Karpas-422 (cell line): ENCODE data around the gene ANKH. TPM values are rescaled to one million over a fixed set of nuclear protein-coding genes. Genes with fewer than 3 reads are reported as not detected.

Source experiments
- DNase-seq: peaks from one replicate; pipeline ENCODE4 v3.0.0-alpha.2; 2015
- H2AFZ ChIP-seq: fragments of 200-600 bp; sonication (generic); 2 replicates; pipeline ENCODE4 v1.6.1; 2014; ENCODE audit warnings: antibody characterized with exemption, low read length, mixed read lengths
- H3K27ac ChIP-seq: fragments of 200-600 bp; sonication (generic); 2 replicates; pipeline ENCODE4 v1.5.1; 2014; ENCODE audit warnings: mild to moderate bottlenecking, low read length, moderate library complexity
- H3K27me3 ChIP-seq: fragments of 200-600 bp; sonication (generic); 2 replicates; pipeline ENCODE4 v1.6.1; 2014; ENCODE audit warnings: low read length, mixed read lengths
- H3K36me3 ChIP-seq: fragments of 200-600 bp; sonication (generic); 2 replicates; pipeline ENCODE4 v1.6.1; 2014; ENCODE audit warnings: low read length, mixed read lengths; ENCODE audit not compliant: insufficient read depth
- H3K4me1 ChIP-seq: fragments of 200-600 bp; sonication (generic); 2 replicates; pipeline ENCODE4 v1.6.1; 2014; ENCODE audit warnings: mild to moderate bottlenecking, low read length, mixed read lengths
- H3K4me2 ChIP-seq: fragments of 200-600 bp; sonication (generic); 2 replicates; pipeline ENCODE4 v1.6.1; 2014; ENCODE audit warnings: low read length, low read depth, mild to moderate bottlenecking; ENCODE audit not compliant: poor library complexity, severe bottlenecking
- H3K4me3 ChIP-seq: fragments of 200-600 bp; sonication (generic); 2 replicates; pipeline ENCODE4 v1.5.1; 2014; ENCODE audit warnings: mild to moderate bottlenecking, antibody characterized with exemption, low read length, mixed read lengths
- H3K79me2 ChIP-seq: fragments of 200-600 bp; sonication (generic); 2 replicates; pipeline ENCODE4 v1.6.1; 2014; ENCODE audit warnings: mild to moderate bottlenecking, low read length, mixed read lengths
- H3K9ac ChIP-seq: fragments of 200-600 bp; sonication (generic); 2 replicates; pipeline ENCODE4 v1.6.0; 2014; ENCODE audit warnings: low read length
- H3K9me2 ChIP-seq: fragments of 200-600 bp; sonication (generic), shearing (Covaris generic); replicated peaks from 2 replicates; pipeline ENCODE4 v1.6.0; 2014; ENCODE audit warnings: mild to moderate bottlenecking, low read length, moderate library complexity; ENCODE audit not compliant: insufficient read depth
- H3K9me3 ChIP-seq: fragments of 300-700, 200-600 bp; sonication (generic); 2 replicates; pipeline ENCODE4 v1.6.1; 2014; ENCODE audit warnings: low read length, mixed read lengths
- H4K20me1 ChIP-seq: fragments of 200-600 bp; sonication (generic); 2 replicates; pipeline ENCODE4 v1.6.1; 2014; ENCODE audit warnings: mild to moderate bottlenecking, antibody characterized with exemption, low read length, low read depth; ENCODE audit not compliant: insufficient read depth
- total RNA-seq: library from RNA; depleted of rRNA; stranded (reverse); fragments of >200 nt; shearing (Covaris generic); gene quantifications from 2 replicates; pipeline ENCODE4 v1.2.3, GENCODE V29; 2014; ENCODE audit warnings: low replicate concordance

ANKH gene
- total RNA-seq, 1 experiment from 2014 or later, result 0.75 TPM

DNA sequence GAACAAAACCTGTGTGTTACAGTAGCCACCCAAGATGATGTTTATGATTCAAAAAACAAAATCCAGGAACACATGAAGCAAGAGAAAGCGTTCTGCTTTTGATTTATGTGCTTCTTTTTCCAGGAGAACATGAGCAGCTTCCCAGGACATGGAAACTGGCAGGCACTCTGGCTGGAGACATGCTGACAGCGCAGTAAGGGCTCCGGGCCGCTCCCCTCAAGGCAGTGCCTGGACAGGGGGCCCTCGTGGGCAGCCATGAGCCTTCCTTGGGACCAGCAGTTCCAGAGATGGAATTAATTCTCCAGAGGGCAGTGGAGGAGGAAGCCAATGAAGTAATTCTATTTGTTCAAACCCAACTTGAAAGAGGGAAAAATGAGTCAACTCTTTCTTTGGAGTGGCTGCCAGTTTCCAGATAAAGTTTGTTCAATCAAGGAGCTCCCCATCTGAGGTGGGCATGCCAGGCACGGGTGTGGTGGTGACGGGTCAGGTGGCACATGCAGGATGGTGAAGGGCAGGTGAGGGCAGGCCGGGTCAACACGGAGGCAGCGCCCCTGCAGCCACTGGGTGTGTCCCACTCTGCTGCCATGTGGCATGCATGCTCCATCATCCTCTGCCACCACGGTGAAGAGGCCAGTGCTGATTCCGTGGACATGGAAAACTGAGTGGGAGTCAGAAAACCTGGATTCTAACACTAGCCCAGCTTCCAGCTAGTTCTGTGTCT, 123.2 kb downstream of the ANKH start:
- no peak overlapping the region for H3K9ac ChIP-seq
- no peak overlapping the region for H2AFZ ChIP-seq
- no peak overlapping the region for H3K27ac ChIP-seq
- no peak for DNase-seq
- no peak overlapping the region for H3K4me2 ChIP-seq
- H3K4me3 ChIP-seq, result no peak overlapping the region
- no peaks in the 10 kb centered on the region for H3K9me3 ChIP-seq
- H3K36me3 ChIP-seq, result no peaks in the 10 kb centered on the region
- no peaks in the 10 kb centered on the region for H3K4me1 ChIP-seq
- no peaks in the 10 kb centered on the region for H3K27me3 ChIP-seq
- H3K79me2 ChIP-seq, result no peaks in the 10 kb centered on the region
- H3K9me2 ChIP-seq, result no peaks in the 10 kb centered on the region
- H4K20me1 ChIP-seq, result no peaks in the 10 kb centered on the region

DNA sequence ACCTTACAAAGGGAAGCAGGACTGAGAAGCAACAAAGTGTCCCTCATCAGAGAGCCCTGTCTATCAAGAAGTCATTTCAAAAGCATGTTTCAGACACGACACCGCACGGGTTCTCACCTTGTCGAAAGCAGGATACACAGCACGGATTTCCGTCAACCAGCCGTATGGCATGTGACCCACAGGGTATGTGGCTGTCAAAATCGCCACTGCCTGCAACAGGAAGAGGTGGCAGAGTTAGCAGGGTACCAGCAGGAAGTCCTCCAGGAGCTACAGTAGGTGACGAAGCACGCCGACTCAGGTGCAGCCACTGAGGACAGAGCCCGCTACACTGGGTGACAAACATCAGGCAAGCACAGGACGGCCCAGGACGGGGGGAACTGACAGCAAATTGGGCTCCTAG, 125.8 kb downstream of the ANKH start:
- no peak for DNase-seq

DNA sequence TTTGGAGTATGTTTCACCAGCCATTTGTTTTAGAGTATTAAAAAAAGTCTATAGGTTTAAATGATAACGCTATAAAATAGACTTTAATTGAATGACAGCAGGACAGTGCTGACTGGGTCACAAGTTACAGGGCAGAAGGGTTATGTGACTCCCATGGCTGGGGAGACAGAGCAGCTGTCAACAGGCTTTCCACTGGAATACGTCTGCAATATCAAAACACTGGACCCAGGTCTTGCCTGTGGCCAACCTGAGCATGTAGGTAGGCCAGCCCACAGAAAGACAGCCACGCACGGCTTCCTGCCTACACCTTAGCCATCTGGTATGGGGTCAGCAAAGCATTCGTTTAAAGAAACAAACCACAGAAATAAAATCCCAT, 126.4 kb downstream of the ANKH start:
- no peak overlapping the region for H2AFZ ChIP-seq
- no peaks in the 10 kb centered on the region for H3K36me3 ChIP-seq
- H3K4me3 ChIP-seq, result no peak overlapping the region
- H3K4me2 ChIP-seq, result no peak overlapping the region
- no peaks in the 10 kb centered on the region for H4K20me1 ChIP-seq
- H3K27me3 ChIP-seq, result no peaks in the 10 kb centered on the region
- H3K9me3 ChIP-seq, result no peaks in the 10 kb centered on the region
- no peaks in the 10 kb centered on the region for H3K79me2 ChIP-seq
- no peak overlapping the region for H3K9ac ChIP-seq
- H3K27ac ChIP-seq, result no peak overlapping the region
- H3K9me2 ChIP-seq, result no peaks in the 10 kb centered on the region
- no peaks in the 10 kb centered on the region for H3K4me1 ChIP-seq
- no peak for DNase-seq

More for the DNA sequence above, 125.8 kb downstream of the ANKH start:
- Histone ChIP-seq H2AFZ (no peak overlapping the region), H3K79me2 (no peaks in the 10 kb centered on the region), H3K9ac (no peak overlapping the region), H3K4me3 (no peak overlapping the region), H3K9me2 (no peaks in the 10 kb centered on the region), H4K20me1 (no peaks in the 10 kb centered on the region), H3K4me1 (no peaks in the 10 kb centered on the region), H3K27me3 (no peaks in the 10 kb centered on the region), H3K36me3 (no peaks in the 10 kb centered on the region), H3K9me3 (no peaks in the 10 kb centered on the region), H3K4me2 (no peak overlapping the region), H3K27ac (no peak overlapping the region)

DNA sequence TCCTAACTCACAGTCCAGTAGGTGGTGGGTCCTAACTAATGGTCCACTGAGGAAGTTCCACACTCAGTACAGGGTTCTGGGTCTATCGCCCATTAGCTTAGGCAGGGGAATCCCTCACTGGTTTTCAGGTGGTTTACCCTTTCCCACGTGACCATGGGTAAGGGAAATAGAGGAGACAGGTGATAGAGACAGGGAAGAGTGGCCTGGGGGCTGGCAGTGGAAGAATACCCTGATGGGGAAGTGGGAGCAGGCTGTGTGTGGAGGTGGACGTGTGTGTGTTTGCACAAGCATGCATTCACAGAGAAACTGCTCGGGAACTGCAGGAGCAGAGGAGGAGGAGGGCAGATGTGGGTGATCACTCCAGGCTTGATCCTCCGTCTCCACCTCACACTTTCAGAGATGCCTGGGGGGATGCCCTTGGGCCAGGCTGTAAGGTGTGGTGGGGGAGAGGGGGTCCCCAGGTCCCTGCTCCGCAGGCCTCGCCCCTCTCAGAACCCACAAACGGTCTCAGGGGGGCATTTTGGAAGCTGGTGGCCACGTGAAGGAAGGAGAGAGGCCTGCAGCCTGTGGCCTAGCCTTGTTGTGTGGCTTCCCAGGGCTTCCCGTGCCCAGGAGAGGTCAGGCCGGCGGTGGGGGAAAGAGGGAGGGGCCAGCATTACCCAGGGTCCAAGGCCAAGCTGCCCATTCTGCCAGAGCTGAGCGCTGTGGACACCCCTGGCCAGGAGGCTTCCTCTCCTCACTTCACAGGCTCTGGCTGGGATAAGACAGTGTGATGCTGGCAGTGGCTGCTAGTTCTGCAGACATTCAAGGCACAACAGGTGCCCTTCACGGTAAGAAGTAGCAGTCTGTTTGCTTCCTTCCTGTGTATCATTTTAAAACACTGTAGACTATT, 127.0 kb downstream of the ANKH start:
- H3K36me3 ChIP-seq, result no peaks in the 10 kb centered on the region
- no peak overlapping the region for H3K9ac ChIP-seq
- H3K27ac ChIP-seq, result no peak overlapping the region
- no peaks in the 10 kb centered on the region for H3K9me2 ChIP-seq
- DNase-seq, result no peak
- H4K20me1 ChIP-seq, result no peaks in the 10 kb centered on the region
- no peaks in the 10 kb centered on the region for H3K79me2 ChIP-seq
- no peaks in the 10 kb centered on the region for H3K9me3 ChIP-seq
- no peak overlapping the region for H3K4me3 ChIP-seq
- no peak overlapping the region for H2AFZ ChIP-seq
- H3K4me1 ChIP-seq, result no peaks in the 10 kb centered on the region
- H3K27me3 ChIP-seq, result no peaks in the 10 kb centered on the region
- no peak overlapping the region for H3K4me2 ChIP-seq

DNA sequence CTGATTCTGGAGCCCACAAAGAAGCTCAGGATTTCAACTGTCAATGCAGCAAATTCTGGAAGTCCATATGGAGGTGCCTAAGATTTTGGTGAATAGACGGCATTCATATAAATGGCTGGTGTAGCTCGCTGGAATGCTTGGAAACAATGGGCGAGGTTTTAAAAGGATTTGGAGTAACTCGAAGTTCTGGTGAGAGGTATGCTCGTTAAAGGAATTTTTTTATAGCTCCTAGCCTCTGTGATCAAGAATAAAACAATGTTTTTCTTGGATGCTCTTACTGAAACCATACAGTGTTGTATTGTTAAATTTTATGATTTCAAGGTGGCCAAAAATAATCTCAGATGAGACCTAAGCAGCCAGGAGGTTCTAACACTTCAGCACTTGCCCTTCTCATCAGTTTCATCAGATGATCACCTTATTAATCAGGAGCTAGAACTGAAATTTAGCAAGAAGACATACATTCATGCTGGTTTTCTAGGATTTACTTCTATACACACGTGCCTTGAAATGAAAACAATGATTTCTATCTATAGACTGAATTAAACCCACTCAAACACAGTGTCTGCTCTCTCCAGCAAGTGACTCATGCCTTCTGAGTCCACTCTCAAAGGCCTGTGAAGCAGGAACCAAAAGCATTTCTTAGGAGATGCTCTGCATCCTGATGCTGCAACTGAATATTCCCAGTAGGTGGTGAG, 127.8 kb downstream of the ANKH start:
- H2AFZ ChIP-seq, result no peak overlapping the region
- no peak overlapping the region for H3K4me3 ChIP-seq
- H3K27me3 ChIP-seq, result no peaks in the 10 kb centered on the region
- H3K9me2 ChIP-seq, result no peaks in the 10 kb centered on the region
- no peaks in the 10 kb centered on the region for H4K20me1 ChIP-seq
- no peak overlapping the region for H3K9ac ChIP-seq
- no peak overlapping the region for H3K27ac ChIP-seq
- no peaks in the 10 kb centered on the region for H3K4me1 ChIP-seq
- H3K79me2 ChIP-seq, result no peaks in the 10 kb centered on the region
- no peak overlapping the region for H3K4me2 ChIP-seq
- H3K36me3 ChIP-seq, result no peaks in the 10 kb centered on the region
- DNase-seq, result no peak
- no peaks in the 10 kb centered on the region for H3K9me3 ChIP-seq

DNA sequence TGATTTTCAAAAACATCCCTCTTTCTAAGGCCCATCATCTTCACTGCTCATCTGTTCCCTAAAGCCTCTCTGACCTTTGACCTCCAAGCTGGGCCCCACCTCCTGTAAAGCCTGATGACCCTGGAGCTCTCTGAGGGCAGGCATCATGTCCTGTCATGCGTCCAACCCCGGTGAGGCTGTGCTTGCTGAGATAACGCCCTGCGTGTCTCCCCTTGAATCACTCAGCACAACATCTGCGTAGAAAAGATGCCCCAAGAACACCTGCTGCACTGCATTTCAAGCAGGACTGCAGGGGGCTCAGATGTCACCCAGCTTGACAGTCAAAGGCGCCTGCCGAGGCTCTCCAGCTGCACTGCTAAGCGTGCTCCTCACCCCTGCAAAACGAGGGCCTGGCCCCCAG, 129.1 kb downstream of the ANKH start:
- Histone ChIP-seq H3K27ac (no peak overlapping the region), H3K36me3 (no peaks in the 10 kb centered on the region), H4K20me1 (no peaks in the 10 kb centered on the region), H3K4me2 (no peak overlapping the region), H3K9me2 (no peaks in the 10 kb centered on the region), H3K4me1 (no peaks in the 10 kb centered on the region), H3K9ac (no peak overlapping the region), H3K4me3 (no peak overlapping the region), H3K27me3 (no peaks in the 10 kb centered on the region), H2AFZ (no peak overlapping the region), H3K9me3 (no peaks in the 10 kb centered on the region), H3K79me2 (no peaks in the 10 kb centered on the region)
- DNase-seq, result no peak

DNA sequence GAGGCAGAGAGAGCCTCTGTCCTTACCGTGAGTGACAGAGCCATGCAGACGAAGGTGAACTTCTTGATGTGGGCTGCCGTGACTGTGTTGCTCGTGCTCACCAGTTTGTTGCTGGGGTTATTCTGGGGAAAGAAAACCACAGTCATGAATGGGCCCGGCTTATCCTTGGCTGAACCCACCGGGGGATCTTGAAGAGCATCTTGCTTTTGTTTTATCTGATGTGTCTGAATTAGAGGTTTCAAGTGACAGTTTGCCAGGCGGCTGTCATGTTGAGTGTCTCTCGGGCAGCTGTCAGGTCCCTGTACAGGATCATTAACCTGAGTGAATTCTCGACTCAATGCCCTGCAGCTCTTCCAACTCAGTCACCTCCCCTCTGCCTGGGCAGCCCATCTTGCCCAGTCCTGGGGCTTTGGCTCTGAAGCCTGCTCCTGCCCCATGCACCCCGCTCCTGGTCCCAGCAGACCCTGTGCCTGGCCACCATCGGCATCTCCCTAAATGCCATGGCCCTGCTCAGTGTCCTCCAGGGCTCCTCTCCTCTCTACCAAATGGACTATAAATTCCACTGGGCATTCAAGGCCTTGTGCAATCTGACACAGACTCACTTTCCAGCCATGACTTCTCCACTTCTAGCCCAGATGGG, 129.7 kb downstream of the ANKH start:
- no peaks in the 10 kb centered on the region for H3K9me2 ChIP-seq
- H3K9ac ChIP-seq, result no peak overlapping the region
- H3K27ac ChIP-seq, result no peak overlapping the region
- H3K4me2 ChIP-seq, result no peak overlapping the region
- no peak overlapping the region for H3K4me3 ChIP-seq
- H3K9me3 ChIP-seq, result no peaks in the 10 kb centered on the region
- no peaks in the 10 kb centered on the region for H3K36me3 ChIP-seq
- H2AFZ ChIP-seq, result no peak overlapping the region
- DNase-seq, result no peak
- H3K79me2 ChIP-seq, result no peaks in the 10 kb centered on the region
- no peaks in the 10 kb centered on the region for H4K20me1 ChIP-seq
- no peaks in the 10 kb centered on the region for H3K27me3 ChIP-seq
- H3K4me1 ChIP-seq, result no peaks in the 10 kb centered on the region

DNA sequence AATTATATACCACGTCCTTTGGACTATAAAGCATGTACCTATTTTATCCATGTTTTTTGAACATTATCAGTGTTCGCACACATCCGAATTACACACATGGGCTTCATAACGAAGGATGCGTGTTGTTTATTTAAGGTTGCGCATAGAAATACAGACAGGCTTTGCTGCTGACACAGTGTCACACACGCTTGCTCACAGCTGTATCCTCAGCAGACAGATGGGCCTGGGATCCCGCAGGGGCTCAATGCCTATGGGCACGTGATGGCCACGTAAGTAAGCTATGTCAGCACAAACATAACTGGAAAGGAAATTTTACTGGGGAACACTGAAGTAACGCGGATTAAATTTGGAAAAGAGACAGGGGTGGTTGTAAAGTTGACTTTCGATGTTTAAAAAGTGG, 130.4 kb downstream of the ANKH start:
- no peaks in the 10 kb centered on the region for H3K9me2 ChIP-seq
- DNase-seq, result no peak
- H3K27ac ChIP-seq, result no peak overlapping the region
- no peaks in the 10 kb centered on the region for H3K9me3 ChIP-seq
- no peaks in the 10 kb centered on the region for H4K20me1 ChIP-seq
- no peak overlapping the region for H2AFZ ChIP-seq
- no peak overlapping the region for H3K4me3 ChIP-seq
- H3K4me2 ChIP-seq, result no peak overlapping the region
- H3K9ac ChIP-seq, result no peak overlapping the region
- H3K36me3 ChIP-seq, result no peaks in the 10 kb centered on the region
- H3K79me2 ChIP-seq, result no peaks in the 10 kb centered on the region
- H3K4me1 ChIP-seq, result no peaks in the 10 kb centered on the region
- H3K27me3 ChIP-seq, result no peaks in the 10 kb centered on the region
